Gastrocnemius medialis (tissue), 4 donors: ENCODE measurements around the gene ASCL3.

Experiments
- POLR2A ChIP-seq, 2 donors: fragments of 450-650 bp; IDR thresholded peaks; one replicate each; pipeline ENCODE4 v1.6.1; 2017; ENCODE audit warnings: antibody characterized with exemption in 2 of 2, mild to moderate bottlenecking in 2 of 2, moderate library complexity in 2 of 2
- TF ChIP-seq, protein P1 (sequence below), 5 experiments: fragments of 450-650 bp in 3 of 5; fragments of 200-600 bp in 2 of 5; sonication (generic) in 2 of 5; IDR thresholded peaks in 4 of 5; conservative IDR thresholded peaks in 1 of 5; 1 replicate in 4 of 5; 2 replicates in 1 of 5; pipeline ENCODE4 v1.5.1; 2016 to 2019; ENCODE audit warnings: antibody characterized with exemption in 5 of 5, mild to moderate bottlenecking in 3 of 5, moderate library complexity in 3 of 5

DNA sequence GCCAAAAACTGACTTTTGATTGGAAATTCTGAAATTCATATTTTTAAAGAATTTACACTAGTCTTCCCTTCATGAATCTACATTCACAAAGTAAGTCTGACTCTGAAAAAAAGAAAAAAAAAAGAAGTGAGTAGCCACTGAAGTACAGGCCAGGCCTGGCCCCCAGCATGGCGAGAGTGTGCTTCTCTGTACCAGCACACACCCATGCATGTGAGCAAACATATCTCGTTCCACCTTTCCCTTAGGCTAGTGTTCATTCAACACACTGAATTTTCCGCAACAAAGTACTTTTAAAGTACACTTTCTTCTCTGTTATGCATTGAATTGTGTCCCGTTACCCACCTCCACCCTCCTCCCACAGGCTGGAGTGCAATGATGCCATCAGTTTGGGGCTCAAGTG lies 14.6 kb downstream of the ASCL3 start:
- TF ChIP-seq, protein P1, sequence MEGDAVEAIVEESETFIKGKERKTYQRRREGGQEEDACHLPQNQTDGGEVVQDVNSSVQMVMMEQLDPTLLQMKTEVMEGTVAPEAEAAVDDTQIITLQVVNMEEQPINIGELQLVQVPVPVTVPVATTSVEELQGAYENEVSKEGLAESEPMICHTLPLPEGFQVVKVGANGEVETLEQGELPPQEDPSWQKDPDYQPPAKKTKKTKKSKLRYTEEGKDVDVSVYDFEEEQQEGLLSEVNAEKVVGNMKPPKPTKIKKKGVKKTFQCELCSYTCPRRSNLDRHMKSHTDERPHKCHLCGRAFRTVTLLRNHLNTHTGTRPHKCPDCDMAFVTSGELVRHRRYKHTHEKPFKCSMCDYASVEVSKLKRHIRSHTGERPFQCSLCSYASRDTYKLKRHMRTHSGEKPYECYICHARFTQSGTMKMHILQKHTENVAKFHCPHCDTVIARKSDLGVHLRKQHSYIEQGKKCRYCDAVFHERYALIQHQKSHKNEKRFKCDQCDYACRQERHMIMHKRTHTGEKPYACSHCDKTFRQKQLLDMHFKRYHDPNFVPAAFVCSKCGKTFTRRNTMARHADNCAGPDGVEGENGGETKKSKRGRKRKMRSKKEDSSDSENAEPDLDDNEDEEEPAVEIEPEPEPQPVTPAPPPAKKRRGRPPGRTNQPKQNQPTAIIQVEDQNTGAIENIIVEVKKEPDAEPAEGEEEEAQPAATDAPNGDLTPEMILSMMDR (IDR thresholded peaks at IDR 0.05 in 4 of 5, conservative IDR thresholded peaks at IDR 0.05 in 1 of 5), result no peak
- TF ChIP-seq POLR2A (IDR thresholded peaks at IDR 0.05), result no peak
